ENCODE results near the gene WEE2.
"Not testable (repeated sequence)": the region's sequence is repeated elsewhere in the genome, so short reads cannot be mapped to it uniquely, and the experiment has no call there.

Gene WEE2

GRCh38 chr7:141708351-141708750, at the start of gene WEE2:
TSS of gene WEE2 (plus strand) at chr7:141708353. CDS start at chr7:141708759, 406 bp downstream.
- no peak for DNase-seq

GRCh38 chr7:141659501-141659900, 48.7 kb upstream of the WEE2 start:
- DNase-seq: no peak

GRCh38 chr7:141660259-141660658, 47.9 kb upstream of the WEE2 start:
- DNase-seq: peak; percentile 94

- peak; percentile 81 for DNase-seq
Observed at GRCh38 chr7:141663081-141663849, 44.9 kb upstream of the WEE2 start.

GRCh38 chr7:141664450-141664849, 43.7 kb upstream of the WEE2 start:
- DNase-seq: no peak

GRCh38 chr7:141665208-141666035, 42.7 kb upstream of the WEE2 start:
- no peak for DNase-seq

- no peak for DNase-seq
Observed at GRCh38 chr7:141666071-141666470, 42.1 kb upstream of the WEE2 start.

- no peak for DNase-seq
Observed at GRCh38 chr7:141668853-141669252, 39.3 kb upstream of the WEE2 start.

- no peak for DNase-seq
Observed at GRCh38 chr7:141671705-141672496, 36.3 kb upstream of the WEE2 start.

GRCh38 chr7:141673346-141673745, 34.8 kb upstream of the WEE2 start:
- no peak for DNase-seq

- DNase-seq: no peak
Observed at GRCh38 chr7:141674171-141674671, 33.9 kb upstream of the WEE2 start.

- no peak for DNase-seq
Observed at GRCh38 chr7:141674702-141675101, 33.5 kb upstream of the WEE2 start.

- DNase-seq: no peak
Observed at GRCh38 chr7:141675436-141676215, 32.5 kb upstream of the WEE2 start.

- DNase-seq: peak; percentile 19
Observed at GRCh38 chr7:141676618-141677017, 31.5 kb upstream of the WEE2 start.

GRCh38 chr7:141679014-141679413, 29.1 kb upstream of the WEE2 start:
- DNase-seq: no peak

- no peak for DNase-seq
Observed at GRCh38 chr7:141685285-141686023, 22.7 kb upstream of the WEE2 start.

GRCh38 chr7:141686074-141686473, 22.1 kb upstream of the WEE2 start:
- DNase-seq: no peak

- no peak for DNase-seq
Observed at GRCh38 chr7:141686670-141687069, 21.5 kb upstream of the WEE2 start.

GRCh38 chr7:141688043-141688442, 20.1 kb upstream of the WEE2 start:
- no peak for DNase-seq

- DNase-seq: not testable (repeated sequence)
Observed at GRCh38 chr7:141689072-141689825, 18.9 kb upstream of the WEE2 start.

GRCh38 chr7:141691540-141691939, 16.6 kb upstream of the WEE2 start:
- DNase-seq: no peak

All from RPMI8226 (cell line).